Heart right ventricle (tissue), 16 donors: Measurements from ENCODE around the gene FGGY. TPM values are rescaled to one million over a fixed set of nuclear protein-coding genes. Genes with fewer than 3 reads are reported as not detected.

Experiments used
- ATAC-seq, 8 donors: fragments of 200-7000 bp; cut with Tn5 transposase; one replicate each; pipeline ENCODE4 v1.9.1; 2020; ENCODE audit warnings: mild to moderate bottlenecking in 8 of 8, moderate library complexity in 8 of 8, moderate number of reproducible peaks in 1 of 8
- DNase-seq, 2 donors: peaks; one replicate each; pipeline ENCODE4 v3.0.0-alpha.2; 2020
- H3K27ac ChIP-seq, 10 donors: fragments of 200-600 bp; sonication (generic) in 2 of 10; one replicate each; pipeline versions ENCODE4 v1.5.0 to v1.8.0; 2020 to 2022; ENCODE audit warnings: mild to moderate bottlenecking in 3 of 10
- H3K27me3 ChIP-seq, 7 donors: fragments of 200-600 bp; one replicate each; pipeline ENCODE4 v1.8.0; 2021 to 2022; ENCODE audit warnings: mild to moderate bottlenecking in 2 of 7
- H3K36me3 ChIP-seq, 9 donors: fragments of 200-600 bp; sonication (generic) in 1 of 9; one replicate each; pipeline versions ENCODE4 v1.5.0 to v1.8.0; 2020 to 2022; ENCODE audit warnings: mild to moderate bottlenecking in 2 of 9
- H3K4me1 ChIP-seq, 9 donors: fragments of 200-600 bp; sonication (generic) in 1 of 9; one replicate each; pipeline versions ENCODE4 v1.5.0 to v1.8.0; 2020 to 2022; ENCODE audit warnings: mild to moderate bottlenecking in 4 of 9
- H3K4me3 ChIP-seq, 10 donors: fragments of 200-600 bp; sonication (generic) in 2 of 10; one replicate each; pipeline versions ENCODE4 v1.5.0 to v1.8.0; 2020 to 2022; ENCODE audit warnings: mild to moderate bottlenecking in 7 of 10, moderate library complexity in 2 of 10
- H3K9me3 ChIP-seq, 11 donors: fragments of 200-600 bp in 10 of 11; sonication (generic) in 2 of 11; one replicate each; pipeline versions ENCODE4 v1.5.0 to v1.8.0; 2013 to 2022; ENCODE audit warnings: mild to moderate bottlenecking in 2 of 11, control low read depth in 1 of 11, moderate library complexity in 1 of 11
- CTCF ChIP-seq, 9 donors: fragments of 200-600 bp; sonication (generic) in 2 of 9; IDR thresholded peaks; one replicate each; pipeline versions ENCODE4 v1.5.0 to v1.8.0; 2021 to 2022; ENCODE audit warnings: antibody characterized with exemption in 9 of 9, mild to moderate bottlenecking in 5 of 9, moderate library complexity in 1 of 9
- WGBS, 2 donors: extraction: QIAGEN DNeasy Blood & Tissue Kit; methylation state at CpG; one replicate each; pipeline ENCODE4 v1.1.7; 2013; ENCODE audit warnings: inconsistent platforms in 1 of 2; 5-methylcytosine and 5-hydroxymethylcytosine counted together
- intact Hi-C, 10 donors: fragments of 100-400 bp; cut with DNase I; formaldehyde crosslinking; loops; one replicate each; pipeline versions ENCODE4 v1.11.1 to v1.14.2; 2022
- polyA plus RNA-seq, 2 donors: library from polyadenylated mRNA; stranded (reverse); fragments of 200-250 nt; gene quantifications; one replicate each; pipeline ENCODE4 v1.2.3, GENCODE V29; 2013
- total RNA-seq, 10 donors: library from RNA; stranded (reverse); fragmentation: NEBNext Ultra II Directional in 3 of 10; extraction: Animal tissue kit (Norgen Biotek cat#: 25700) in 3 of 10; gene quantifications; one replicate each; pipeline versions ENCODE4 v1.2.1 to v1.2.4, GENCODE V29; 2021 to 2023
- donor health status: Arrhythmogenic right ventricular cardiomyopathy.
- donor health status: ischemic (EF 13 %, LVEDD 7.1; RV severe dilation, severe dysfunction).
- donor health status: healthy with polysubstance abuse.
- donor health status: DM: no; HTN: yes; CAD: no.
- donor health status: DM: no; HTN: no; CAD: no.
- donor health status: ischemic (EF 25% LVEDD 6.9; RV normal size, moderate dysfunction).
- donor health status: ischemic (EF 25% LVEDD 5.7; RV mildly dilated, moderate dysfunction).
- donor health status: healthy.
- donor health status: DM: yes; HTN: yes; CAD: no.
- donor health status: Ischemic cardiomyopathy.
- donor health status: ischemic (EF 35%, LVEDD 5.7; RV mildly dilated, moderate dysfunction).
- donor health status: nonischemic (EF 11% LVEDD 7.7; RV severe dilation, severe dysfunction).
- donor health status: DM: yes; HTN: yes; CAD: no.
- donor health status: PGD.
- donor health status: ischemic (EF 29% LVEDD 5.4; RV normal size, mild dysfunction).
- donor health status: nonischemic (EF 23%, LVEDD 6.1; RV moderate dilation, normal function).

The FGGY gene
- total and polyA plus RNA-seq, 12 donors, result 3.1 to 51.8 (median 34.7) TPM

- Histone ChIP-seq H3K4me1 (peaks cover 0 to 11% (median 0%) of the 10 kb centered on the region in 9 donors), H3K4me3 (no peak overlapping the region), H3K27ac (no peak overlapping the region), H3K9me3 (no peaks in the 10 kb centered on the region), H3K27me3 (no peaks in the 10 kb centered on the region), H3K36me3 (no peaks in the 10 kb centered on the region)
- TF ChIP-seq CTCF (IDR thresholded peaks at IDR 0.05), result no peak
- 94 to 97% methylated on average over 2 of the region's 2 CpGs for WGBS, 2 donors
- intact Hi-C loops, result no loop called here
- no peak for DNase-seq
- no peak for ATAC-seq
Observed at GRCh38 chr1:59635097-59635496, 338.2 kb downstream of the FGGY start.

GRCh38 chr1:59638231-59638711 lies 341.4 kb downstream of the FGGY start:
- Histone ChIP-seq H3K9me3 (no peaks in the 10 kb centered on the region), H3K4me3 (no peak overlapping the region), H3K36me3 (no peaks in the 10 kb centered on the region), H3K27ac (no peak overlapping the region), H3K27me3 (no peaks in the 10 kb centered on the region), H3K4me1 (peaks cover 0 to 15% (median 0%) of the 10 kb centered on the region in 9 donors)
- intact Hi-C loops, result loop anchor here in 1 of 10 donors (2.0 kb wide), 1 partner anchor 61 kb away; no protein-coding TSS in a partner anchor
- ATAC-seq, result peak in 6 of 8 donors; percentile 25 to 67 (median 52)
- TF ChIP-seq CTCF (IDR thresholded peaks at IDR 0.05), result peak in 1 of 9 donors; percentile 5
- 60 to 72% methylated on average over 2 of the region's 2 CpGs for WGBS, 2 donors
- peak in 1 of 2 donors; percentile 30 for DNase-seq

- Histone ChIP-seq H3K27ac (no peak overlapping the region), H3K27me3 (no peaks in the 10 kb centered on the region), H3K4me1 (peaks cover 0 to 15% (median 0%) of the 10 kb centered on the region in 9 donors), H3K36me3 (no peaks in the 10 kb centered on the region), H3K9me3 (no peaks in the 10 kb centered on the region), H3K4me3 (no peak overlapping the region)
- WGBS, 2 donors, result 96 to 97% methylated on average over 1 of the region's 1 CpG
- intact Hi-C loops, result loop anchor here in 1 of 10 donors (2.0 kb wide), 1 partner anchor 60 kb away; no protein-coding TSS in a partner anchor
- ATAC-seq (no peak), DNase-seq (no peak)
- no peak for TF ChIP-seq CTCF (IDR thresholded peaks at IDR 0.05)
Observed at GRCh38 chr1:59639266-59639665, 342.4 kb downstream of the FGGY start.

GRCh38 chr1:59640851-59641250 lies 344.0 kb downstream of the FGGY start:
- intact Hi-C loops, result no loop called here

More at GRCh38 chr1:59640851-59641250, 344.0 kb downstream of the FGGY start:
- Histone ChIP-seq H3K9me3 (no peaks in the 10 kb centered on the region), H3K27me3 (no peaks in the 10 kb centered on the region), H3K27ac (no peak overlapping the region), H3K36me3 (no peaks in the 10 kb centered on the region), H3K4me1 (peaks cover 0 to 15% (median 0%) of the 10 kb centered on the region in 9 donors), H3K4me3 (no peak overlapping the region)
- DNase-seq, result peak; percentile 17 to 35
- no peak for TF ChIP-seq CTCF (IDR thresholded peaks at IDR 0.05)
- ATAC-seq, result peak in 5 of 8 donors; percentile 39 to 79 (median 52)
- WGBS, 2 donors, result 74 to 75% methylated on average over 2 of the region's 2 CpGs
